ENCODE measurements around the gene NANOS1.

GRCh38 chr10:119055472-119055871 lies 26.0 kb downstream of the NANOS1 start:
- TF ChIP-seq POLR2A (IDR thresholded peaks at IDR 0.05) (no peak), CTCF (IDR thresholded peaks at IDR 0.05) (no peak)

Measured in esophagus squamous epithelium (tissue), 4 donors.